ENCODE data around the gene ADAMTS17.

ADAMTS17 gene

GRCh38 chr15:100124361-100124760 is 217.4 kb downstream of the ADAMTS17 start:
- no peak for TF ChIP-seq CTCF (IDR thresholded peaks at IDR 0.05; ENCODE audit: low read depth, low read length)
- in situ Hi-C loops (cut with HindIII; ENCODE audit: low sequenced_read_pairs) = no loop called here
- H3K4me3 ChIP-seq (ENCODE audit: low read depth, low read length) = no peak overlapping the region
- no peak for DNase-seq (ENCODE audit: low read depth, low spot score)

GRCh38 chr15:100123611-100124010 is 218.2 kb downstream of the ADAMTS17 start:
- no peak for TF ChIP-seq CTCF (IDR thresholded peaks at IDR 0.05; ENCODE audit: low read depth, low read length)
- DNase-seq (ENCODE audit: low read depth, low spot score) = no peak
- H3K4me3 ChIP-seq (ENCODE audit: low read depth, low read length) = no peak overlapping the region
- in situ Hi-C loops (cut with HindIII; ENCODE audit: low sequenced_read_pairs) = no loop called here

GRCh38 chr15:100121285-100121684 is 220.5 kb downstream of the ADAMTS17 start:
- DNase-seq (ENCODE audit: low read depth, low spot score) = no peak
- no peak for TF ChIP-seq CTCF (IDR thresholded peaks at IDR 0.05; ENCODE audit: low read depth, low read length)
- no peak overlapping the region for H3K4me3 ChIP-seq (ENCODE audit: low read depth, low read length)
- in situ Hi-C loops (cut with HindIII; ENCODE audit: low sequenced_read_pairs) = no loop called here

- no peak overlapping the region for H3K4me3 ChIP-seq (ENCODE audit: low read depth, low read length)
- no peak for DNase-seq (ENCODE audit: low read depth, low spot score)
- TF ChIP-seq CTCF (IDR thresholded peaks at IDR 0.05; ENCODE audit: low read depth, low read length) = no peak
- in situ Hi-C loops (cut with HindIII; ENCODE audit: low sequenced_read_pairs) = no loop called here
These were observed 221.7 kb downstream of the ADAMTS17 start for GRCh38 chr15:100120111-100120510.

GRCh38 chr15:100118546-100118945 is 223.2 kb downstream of the ADAMTS17 start:
- in situ Hi-C loops (cut with HindIII; ENCODE audit: low sequenced_read_pairs) = no loop called here
- no peak overlapping the region for H3K4me3 ChIP-seq (ENCODE audit: low read depth, low read length)
- DNase-seq (ENCODE audit: low read depth, low spot score) = no peak
- TF ChIP-seq CTCF (IDR thresholded peaks at IDR 0.05; ENCODE audit: low read depth, low read length) = no peak

GRCh38 chr15:100116416-100117190 is 225.2 kb downstream of the ADAMTS17 start:
- in situ Hi-C loops (cut with HindIII; ENCODE audit: low sequenced_read_pairs) = no loop called here
- no peak for TF ChIP-seq CTCF (IDR thresholded peaks at IDR 0.05; ENCODE audit: low read depth, low read length)
- DNase-seq (ENCODE audit: low read depth, low spot score) = no peak
- no peak overlapping the region for H3K4me3 ChIP-seq (ENCODE audit: low read depth, low read length)

Measured in astrocyte of the spinal cord (primary cell).